ENCODE data around the gene CUL9. TPM values are rescaled to one million over a fixed set of nuclear protein-coding genes. Genes with fewer than 3 reads are reported as not detected.

The CUL9 gene
- polyA plus RNA-seq, 1 donor (not counting 4 experiments of a cell fraction or from before 2014, with no cell fraction given): 21.6 TPM

DNA sequence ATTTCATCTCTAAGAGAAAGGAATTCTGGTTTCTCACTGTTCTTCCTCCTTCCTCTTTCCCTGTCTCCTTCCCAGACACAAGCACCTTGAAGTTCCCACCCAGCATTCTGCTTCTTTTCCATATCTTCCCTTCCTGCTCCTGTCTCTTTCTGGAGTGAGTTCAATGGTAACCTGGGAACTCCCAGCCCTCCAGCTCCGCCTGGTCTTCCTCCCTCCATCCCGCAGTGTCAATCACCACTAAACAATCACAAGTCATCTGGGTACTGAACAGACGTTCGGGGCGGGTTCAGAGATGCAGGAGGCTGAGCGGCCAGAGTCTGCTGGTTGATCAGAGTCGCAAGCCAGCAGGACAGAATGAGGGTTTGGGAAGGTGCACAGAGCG, 69.0 kb downstream of the CUL9 start:
- no peak overlapping the region for H3K4me2 ChIP-seq (ENCODE audit: control insufficient read depth, extremely low read depth, insufficient read depth, low read depth, low read length)
- peaks cover 53% of the 10 kb centered on the region for H3K27me3 ChIP-seq (ENCODE audit: control insufficient read depth, extremely low read depth, insufficient read depth, low read length)
- H3K9ac ChIP-seq (ENCODE audit: control insufficient read depth, extremely low read depth, insufficient read depth, low read length): no peak overlapping the region
- no peak overlapping the region for H3K4me3 ChIP-seq (ENCODE audit: control insufficient read depth in 2 of 3, extremely low read depth in 1 of 3, insufficient read depth in 2 of 3, low read depth in 1 of 3, low read length in 3 of 3)
- no peaks in the 10 kb centered on the region for H4K20me1 ChIP-seq (ENCODE audit: control insufficient read depth, extremely low read depth, insufficient read depth, low read length)
- H3K79me2 ChIP-seq (ENCODE audit: control insufficient read depth, insufficient read depth, low read length): no peaks in the 10 kb centered on the region
- no peaks in the 10 kb centered on the region for H3K9me3 ChIP-seq (ENCODE audit: control insufficient read depth, low read depth, low read length)
- no peaks in the 10 kb centered on the region for H3K9me1 ChIP-seq (ENCODE audit: control insufficient read depth, extremely low read depth, insufficient read depth, low read length)
- TF ChIP-seq, protein P1, sequence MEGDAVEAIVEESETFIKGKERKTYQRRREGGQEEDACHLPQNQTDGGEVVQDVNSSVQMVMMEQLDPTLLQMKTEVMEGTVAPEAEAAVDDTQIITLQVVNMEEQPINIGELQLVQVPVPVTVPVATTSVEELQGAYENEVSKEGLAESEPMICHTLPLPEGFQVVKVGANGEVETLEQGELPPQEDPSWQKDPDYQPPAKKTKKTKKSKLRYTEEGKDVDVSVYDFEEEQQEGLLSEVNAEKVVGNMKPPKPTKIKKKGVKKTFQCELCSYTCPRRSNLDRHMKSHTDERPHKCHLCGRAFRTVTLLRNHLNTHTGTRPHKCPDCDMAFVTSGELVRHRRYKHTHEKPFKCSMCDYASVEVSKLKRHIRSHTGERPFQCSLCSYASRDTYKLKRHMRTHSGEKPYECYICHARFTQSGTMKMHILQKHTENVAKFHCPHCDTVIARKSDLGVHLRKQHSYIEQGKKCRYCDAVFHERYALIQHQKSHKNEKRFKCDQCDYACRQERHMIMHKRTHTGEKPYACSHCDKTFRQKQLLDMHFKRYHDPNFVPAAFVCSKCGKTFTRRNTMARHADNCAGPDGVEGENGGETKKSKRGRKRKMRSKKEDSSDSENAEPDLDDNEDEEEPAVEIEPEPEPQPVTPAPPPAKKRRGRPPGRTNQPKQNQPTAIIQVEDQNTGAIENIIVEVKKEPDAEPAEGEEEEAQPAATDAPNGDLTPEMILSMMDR (optimal IDR thresholded peaks at IDR 0.05 in 1 of 3, IDR thresholded peaks at IDR 0.05 in 1 of 3, conservative IDR thresholded peaks at IDR 0.05 in 1 of 3; ENCODE audit: extremely low read depth in 1 of 3, insufficient read depth in 2 of 3, low read length in 3 of 3): no peak
- no peak for TF ChIP-seq EZH2 (IDR thresholded peaks at IDR 0.05; ENCODE audit: low read length)
- no peaks in the 10 kb centered on the region for H3K36me3 ChIP-seq (ENCODE audit: control insufficient read depth in 2 of 2, extremely low read depth in 1 of 2, insufficient read depth in 2 of 2, low read length in 2 of 2)
- DNase-seq (ENCODE audit: low read depth, low spot score) (no peak), FAIRE-seq (no peak)
- H3K4me1 ChIP-seq (ENCODE audit: control insufficient read depth, extremely low read depth, insufficient read depth, low read length): no peaks in the 10 kb centered on the region
- dilution Hi-C loops (cut with MboI; ENCODE audit: extremely low pct_ligation_motif_present, low sequenced_read_pairs): no loop called here
- H3K27ac ChIP-seq (ENCODE audit: control insufficient read depth, insufficient read depth, low read length): no peak overlapping the region
- H2AFZ ChIP-seq (ENCODE audit: control insufficient read depth, low read length): no peak overlapping the region

DNA sequence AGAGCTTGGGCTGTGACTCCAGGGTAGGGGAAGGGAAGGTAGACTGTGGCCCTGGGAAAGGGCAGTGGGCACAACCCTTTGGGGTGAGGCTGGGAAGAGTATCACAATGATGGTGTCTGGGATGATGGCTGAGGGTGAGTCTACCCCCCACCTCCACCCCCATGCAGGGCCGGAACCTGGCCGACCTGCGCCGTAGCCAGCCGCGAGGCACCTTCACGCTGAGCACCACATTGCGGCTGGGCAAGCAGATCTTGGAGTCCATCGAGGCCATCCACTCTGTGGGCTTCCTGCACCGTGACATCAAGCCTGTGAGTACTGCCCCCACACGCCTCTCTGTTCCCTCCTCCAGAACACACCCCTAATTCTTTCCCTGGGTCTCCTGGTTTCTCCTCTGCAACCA, 71.4 kb downstream of the CUL9 start:
- Histone ChIP-seq H3K27ac (ENCODE audit: control insufficient read depth, insufficient read depth, low read length) (no peak overlapping the region), H2AFZ (ENCODE audit: control insufficient read depth, low read length) (no peak overlapping the region), H3K9me1 (ENCODE audit: control insufficient read depth, extremely low read depth, insufficient read depth, low read length) (no peaks in the 10 kb centered on the region), H3K4me1 (ENCODE audit: control insufficient read depth, extremely low read depth, insufficient read depth, low read length) (no peaks in the 10 kb centered on the region), H3K79me2 (ENCODE audit: control insufficient read depth, insufficient read depth, low read length) (no peaks in the 10 kb centered on the region), H3K27me3 (ENCODE audit: control insufficient read depth, extremely low read depth, insufficient read depth, low read length) (peaks cover 29% of the 10 kb centered on the region), H3K9me3 (ENCODE audit: control insufficient read depth, low read depth, low read length) (no peaks in the 10 kb centered on the region), H3K4me2 (ENCODE audit: control insufficient read depth, extremely low read depth, insufficient read depth, low read depth, low read length) (no peak overlapping the region), H3K4me3 (ENCODE audit: control insufficient read depth in 2 of 3, extremely low read depth in 1 of 3, insufficient read depth in 2 of 3, low read depth in 1 of 3, low read length in 3 of 3) (no peak overlapping the region), H3K9ac (ENCODE audit: control insufficient read depth, extremely low read depth, insufficient read depth, low read length) (no peak overlapping the region), H4K20me1 (ENCODE audit: control insufficient read depth, extremely low read depth, insufficient read depth, low read length) (no peaks in the 10 kb centered on the region), H3K36me3 (ENCODE audit: control insufficient read depth in 2 of 2, extremely low read depth in 1 of 2, insufficient read depth in 2 of 2, low read length in 2 of 2) (no peaks in the 10 kb centered on the region)
- DNase-seq (ENCODE audit: low read depth, low spot score) (no peak), FAIRE-seq (no peak)
- dilution Hi-C loops (cut with MboI; ENCODE audit: extremely low pct_ligation_motif_present, low sequenced_read_pairs): no loop called here
- TF ChIP-seq, protein P1 (optimal IDR thresholded peaks at IDR 0.05 in 1 of 3, IDR thresholded peaks at IDR 0.05 in 1 of 3, conservative IDR thresholded peaks at IDR 0.05 in 1 of 3; ENCODE audit: extremely low read depth in 1 of 3, insufficient read depth in 2 of 3, low read length in 3 of 3): no peak
- no peak for TF ChIP-seq EZH2 (IDR thresholded peaks at IDR 0.05; ENCODE audit: low read length)
